Body of pancreas (tissue), 4 donors: ENCODE results near the gene ABCA13. TPM values are rescaled to one million over a fixed set of nuclear protein-coding genes. Genes with fewer than 3 reads are reported as not detected.

Experiments used
- ATAC-seq: fragments of 150-250 bp; one replicate; pipeline ENCODE4 v1.9.1; 2016
- DNase-seq, 4 donors: peaks; one replicate each; pipeline ENCODE4 v3.0.0-alpha.2; 2019
- H3K27ac ChIP-seq, 4 donors: fragments of 200-600 bp; sonication (generic); 1 replicate in 3 of 4; 2 replicates in 1 of 4; pipeline versions ENCODE4 v1.5.1 to v1.6.1; 2016 to 2019; ENCODE audit warnings: mild to moderate bottlenecking in 1 of 4, mixed read lengths in 1 of 4, moderate library complexity in 1 of 4
- H3K27me3 ChIP-seq, 2 donors: fragments of 200-600 bp; sonication (generic); one replicate each; pipeline ENCODE4 v1.6.0; 2016; ENCODE audit warnings: mild to moderate bottlenecking in 1 of 2
- H3K36me3 ChIP-seq, 2 donors: fragments of 200-600 bp; sonication (generic); replicated peaks in 1 of 2; 2 replicates each; pipeline ENCODE4 v1.5.1; 2016; ENCODE audit warnings: low read depth in 2 of 2; ENCODE audit not compliant: insufficient read depth in 1 of 2
- H3K4me1 ChIP-seq: fragments of 200-600 bp; sonication (generic); one replicate; pipeline ENCODE4 v1.6.0; 2016
- H3K4me3 ChIP-seq, 2 donors: fragments of 200-600 bp; sonication (generic); 1 replicate in 1 of 2; 2 replicates in 1 of 2; pipeline ENCODE4 v1.5.1; 2016 to 2019
- H3K9me3 ChIP-seq, 3 donors: fragments of 200-600 bp; sonication (generic); 1 replicate in 2 of 3; 2 replicates in 1 of 3; pipeline ENCODE4 v1.5.1; 2016
- POLR2A ChIP-seq, 3 donors: fragments of 450-650 bp; IDR thresholded peaks; one replicate each; pipeline ENCODE4 v1.6.1; 2016; ENCODE audit warnings: antibody characterized with exemption in 3 of 3, mild to moderate bottlenecking in 2 of 3
- WGBS, 2 donors: methylation state at CpG; one replicate each; pipeline ENCODE4 v1.1.5; 2017; 5-methylcytosine and 5-hydroxymethylcytosine counted together
- intact Hi-C: fragments of 100-400 bp; cut with DNase I; formaldehyde crosslinking; loops from one replicate; pipeline ENCODE4 v1.15.1; 2023
- total RNA-seq, 2 donors: library from RNA; depleted of rRNA; stranded (reverse); fragments of >200 nt; gene quantifications; one replicate each; pipeline ENCODE4 v1.1.0, GENCODE V29; 2016
- TF ChIP-seq, protein P1 (sequence below), 7 experiments: fragments of 450-650 bp in 4 of 7; fragments of 200-600 bp in 3 of 7; sonication (generic) in 3 of 7; IDR thresholded peaks; one replicate each; pipeline ENCODE4 v1.5.1; 2016 to 2019; ENCODE audit warnings: antibody characterized with exemption in 7 of 7

ABCA13 gene
- total RNA-seq, 2 donors from 2014 or later = under 0.01 TPM

DNA sequence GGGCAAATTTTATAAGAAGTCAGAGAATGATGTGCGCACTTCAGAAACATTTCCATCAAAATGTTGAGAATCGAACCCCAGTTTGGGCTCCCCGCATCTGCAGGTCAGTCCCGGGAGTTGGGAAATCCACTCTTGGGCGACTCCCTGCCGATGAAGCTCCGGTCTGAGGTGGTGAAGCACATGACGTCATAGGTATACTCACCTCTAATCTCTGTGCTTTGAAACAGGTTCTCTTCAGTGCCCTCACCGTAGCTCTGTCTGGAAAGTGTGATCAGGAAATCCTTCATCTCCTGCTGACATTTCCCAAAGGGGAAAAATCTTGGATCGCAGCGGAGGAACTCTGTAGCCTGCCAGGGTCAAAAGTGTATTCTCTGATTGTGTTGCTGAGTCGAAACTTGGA, 138.5 kb downstream of the ABCA13 start:
- Histone ChIP-seq H3K36me3 (no peaks in the 10 kb centered on the region), H3K9me3 (no peaks in the 10 kb centered on the region), H3K27ac (no peak overlapping the region), H3K27me3 (no peaks in the 10 kb centered on the region), H3K4me3 (no peak overlapping the region), H3K4me1 (no peaks in the 10 kb centered on the region)
- TF ChIP-seq, protein P1, sequence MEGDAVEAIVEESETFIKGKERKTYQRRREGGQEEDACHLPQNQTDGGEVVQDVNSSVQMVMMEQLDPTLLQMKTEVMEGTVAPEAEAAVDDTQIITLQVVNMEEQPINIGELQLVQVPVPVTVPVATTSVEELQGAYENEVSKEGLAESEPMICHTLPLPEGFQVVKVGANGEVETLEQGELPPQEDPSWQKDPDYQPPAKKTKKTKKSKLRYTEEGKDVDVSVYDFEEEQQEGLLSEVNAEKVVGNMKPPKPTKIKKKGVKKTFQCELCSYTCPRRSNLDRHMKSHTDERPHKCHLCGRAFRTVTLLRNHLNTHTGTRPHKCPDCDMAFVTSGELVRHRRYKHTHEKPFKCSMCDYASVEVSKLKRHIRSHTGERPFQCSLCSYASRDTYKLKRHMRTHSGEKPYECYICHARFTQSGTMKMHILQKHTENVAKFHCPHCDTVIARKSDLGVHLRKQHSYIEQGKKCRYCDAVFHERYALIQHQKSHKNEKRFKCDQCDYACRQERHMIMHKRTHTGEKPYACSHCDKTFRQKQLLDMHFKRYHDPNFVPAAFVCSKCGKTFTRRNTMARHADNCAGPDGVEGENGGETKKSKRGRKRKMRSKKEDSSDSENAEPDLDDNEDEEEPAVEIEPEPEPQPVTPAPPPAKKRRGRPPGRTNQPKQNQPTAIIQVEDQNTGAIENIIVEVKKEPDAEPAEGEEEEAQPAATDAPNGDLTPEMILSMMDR (IDR thresholded peaks at IDR 0.05) = no peak
- no peak for TF ChIP-seq POLR2A (IDR thresholded peaks at IDR 0.05)
- 66 to 67% methylated on average over 12 of the region's 12 CpGs for WGBS, 2 donors
- intact Hi-C loops = loop anchor here (10.0 kb wide), 1 partner anchor 1545 kb away; no protein-coding TSS in a partner anchor
- no peak for ATAC-seq
- no peak for DNase-seq

DNA sequence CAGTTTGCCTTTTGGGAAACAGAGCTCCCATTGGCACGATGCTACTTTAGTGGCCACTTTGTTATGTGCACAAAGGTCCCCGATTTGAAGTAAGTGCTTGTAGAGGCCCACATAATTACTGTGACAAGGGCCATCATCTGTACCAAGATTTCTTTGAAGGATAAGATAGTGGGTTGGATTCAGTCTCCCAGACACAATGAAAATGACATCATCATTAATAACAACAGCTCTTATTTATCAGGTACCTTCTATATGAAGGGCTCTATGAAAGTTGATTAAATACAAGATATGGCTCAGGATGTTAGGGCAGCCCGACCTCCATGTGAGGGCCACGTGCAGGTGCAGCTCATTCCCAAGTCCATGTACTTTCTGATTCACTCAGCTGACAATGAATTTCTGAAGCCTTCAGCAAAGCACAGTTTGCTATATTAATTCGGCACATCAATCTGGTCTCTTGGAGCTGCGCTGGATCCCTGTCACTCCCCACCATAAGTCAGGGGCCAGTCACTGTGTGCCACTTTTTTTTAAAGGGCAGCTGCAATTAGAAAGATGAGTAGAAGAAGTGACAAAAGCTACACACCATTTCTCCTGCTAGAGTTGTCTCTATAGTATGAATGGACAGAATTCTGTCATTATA, 140.3 kb downstream of the ABCA13 start:
- TF ChIP-seq POLR2A (IDR thresholded peaks at IDR 0.05) = no peak
- TF ChIP-seq, protein P1 (IDR thresholded peaks at IDR 0.05) = no peak
- H3K4me3 ChIP-seq = no peak overlapping the region
- intact Hi-C loops = no loop called here
- no peaks in the 10 kb centered on the region for H3K9me3 ChIP-seq
- DNase-seq (no peak), ATAC-seq (no peak)
- WGBS, 2 donors = 69 to 72% methylated on average over 6 of the region's 6 CpGs
- H3K27me3 ChIP-seq = no peaks in the 10 kb centered on the region
- H3K4me1 ChIP-seq = no peaks in the 10 kb centered on the region
- no peaks in the 10 kb centered on the region for H3K36me3 ChIP-seq
- H3K27ac ChIP-seq = no peak overlapping the region

DNA sequence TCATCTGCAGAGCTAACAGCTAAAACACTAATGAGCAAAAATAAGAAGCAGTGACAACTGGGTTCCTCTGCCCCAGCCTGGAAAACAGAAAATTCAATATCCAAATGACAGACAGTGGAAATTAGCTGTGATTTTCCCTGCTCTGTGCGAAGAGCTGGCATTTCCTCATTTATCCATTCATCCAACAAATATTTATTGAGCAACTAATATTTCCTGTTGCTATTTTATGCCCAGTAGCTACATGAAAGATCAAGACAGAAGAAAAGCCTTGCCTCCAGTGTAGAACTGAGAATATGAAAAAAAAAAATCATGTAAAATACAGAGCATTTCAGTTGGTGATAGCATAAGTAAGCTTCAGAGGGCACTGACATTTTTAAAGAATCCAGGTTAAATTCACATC, 140.9 kb downstream of the ABCA13 start:
- no peak for DNase-seq
- Histone ChIP-seq H3K36me3 (no peaks in the 10 kb centered on the region), H3K27ac (no peak overlapping the region), H3K27me3 (no peaks in the 10 kb centered on the region), H3K4me3 (no peak overlapping the region), H3K9me3 (no peaks in the 10 kb centered on the region), H3K4me1 (no peaks in the 10 kb centered on the region)
- no peak for TF ChIP-seq POLR2A (IDR thresholded peaks at IDR 0.05)
- TF ChIP-seq, protein P1 (IDR thresholded peaks at IDR 0.05) = no peak
- intact Hi-C loops = no loop called here
- ATAC-seq = no peak
- 49 to 69% methylated on average over 1 of the region's 1 CpG for WGBS, 2 donors

DNA sequence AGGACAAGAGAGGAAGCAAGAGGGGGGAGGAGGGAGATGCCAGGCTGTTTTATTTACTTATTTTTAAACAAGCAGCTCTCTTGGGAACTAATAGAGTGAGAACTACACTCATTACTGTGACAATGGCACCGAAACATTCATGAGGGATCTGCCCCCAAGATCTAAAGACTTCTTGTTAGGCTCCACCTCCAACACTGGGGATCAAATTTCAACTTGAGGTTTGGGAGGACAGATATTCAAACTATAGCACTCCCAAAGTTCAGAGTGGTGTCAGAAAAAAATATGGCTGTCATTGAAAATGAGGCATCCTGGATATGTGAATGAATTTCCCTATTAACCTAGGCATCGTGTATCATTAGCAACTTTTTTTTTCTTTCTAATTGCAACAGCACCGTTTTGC, 145.5 kb downstream of the ABCA13 start:
- H3K27ac ChIP-seq = no peak overlapping the region
- DNase-seq (no peak), ATAC-seq (no peak)
- H3K4me1 ChIP-seq = no peaks in the 10 kb centered on the region
- no peak overlapping the region for H3K4me3 ChIP-seq
- H3K9me3 ChIP-seq = no peaks in the 10 kb centered on the region
- no peak for TF ChIP-seq POLR2A (IDR thresholded peaks at IDR 0.05)
- H3K27me3 ChIP-seq = no peaks in the 10 kb centered on the region
- H3K36me3 ChIP-seq = no peaks in the 10 kb centered on the region
- WGBS, 2 donors = 42 to 47% methylated on average over 3 of the region's 3 CpGs
- intact Hi-C loops = no loop called here

DNA sequence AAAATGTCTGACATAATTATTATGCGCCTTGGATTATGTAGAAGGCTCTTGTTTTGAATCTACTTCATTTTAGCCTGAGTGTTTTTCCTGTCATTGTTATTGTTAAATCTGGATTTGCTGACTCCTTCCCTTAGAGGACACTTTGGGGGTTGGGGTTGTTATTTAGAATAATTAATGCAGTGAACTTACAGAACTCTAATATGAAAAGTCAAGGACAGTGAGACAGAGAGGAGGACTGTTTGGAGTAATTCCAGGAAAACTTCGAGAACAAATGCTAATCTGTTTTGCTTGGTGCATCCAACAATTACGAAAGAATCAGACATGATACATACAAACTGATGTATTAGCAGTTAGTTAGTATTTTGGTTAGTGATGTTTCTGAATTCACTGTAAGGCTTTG, 146.1 kb downstream of the ABCA13 start:
- no peak overlapping the region for H3K27ac ChIP-seq
- H3K4me1 ChIP-seq = no peaks in the 10 kb centered on the region
- TF ChIP-seq, protein P1 (IDR thresholded peaks at IDR 0.05) = no peak
- no peak for TF ChIP-seq POLR2A (IDR thresholded peaks at IDR 0.05)
- no peak overlapping the region for H3K4me3 ChIP-seq
- intact Hi-C loops = no loop called here
- no peaks in the 10 kb centered on the region for H3K27me3 ChIP-seq
- DNase-seq = no peak
- no peak for ATAC-seq
- no peaks in the 10 kb centered on the region for H3K9me3 ChIP-seq
- WGBS, 2 donors = 60 to 62% methylated on average over 3 of the region's 3 CpGs
- H3K36me3 ChIP-seq = no peaks in the 10 kb centered on the region
